ENCODE measurements around the gene UHRF1.

- no peak for TF ChIP-seq CTCF (IDR thresholded peaks at IDR 0.05 in 2 of 3, conservative IDR thresholded peaks at IDR 0.05 in 1 of 3; ENCODE audit: borderline replicate concordance in 1 of 3, insufficient read depth in 1 of 3, low read depth in 2 of 3, low read length in 2 of 3)
- no peak for TF ChIP-seq POLR2AphosphoS5 (IDR thresholded peaks at IDR 0.05; ENCODE audit: low read depth, low read length)
- no peak for TF ChIP-seq POLR2A (IDR thresholded peaks at IDR 0.05; ENCODE audit: borderline replicate concordance, extremely low read depth, insufficient read depth, insufficient read length)
- no peak for TF ChIP-seq EZH2 (IDR thresholded peaks at IDR 0.05)
- no peak for TF ChIP-seq SIN3A (IDR thresholded peaks at IDR 0.05; ENCODE audit: low read depth)
- TF ChIP-seq REST (IDR thresholded peaks at IDR 0.05; ENCODE audit: low read depth): no peak
- no peak for TF ChIP-seq MAX (IDR thresholded peaks at IDR 0.05)
- TF ChIP-seq JUND (IDR thresholded peaks at IDR 0.05): no peak
- TF ChIP-seq ZNF274 (IDR thresholded peaks at IDR 0.05; ENCODE audit: low read depth, low read length): no peak
Observed at GRCh38 chr19:4935444-4935843, 26.1 kb downstream of the UHRF1 start.
